ENCODE results near the gene ZNF853.
A peak's percentile ranks its signal among the peaks of the same experiment; 100 is the strongest.
"Not testable (repeated sequence)": the region's sequence is repeated elsewhere in the genome, so short reads cannot be mapped to it uniquely, and the experiment has no call there.

ZNF853 gene

DNA sequence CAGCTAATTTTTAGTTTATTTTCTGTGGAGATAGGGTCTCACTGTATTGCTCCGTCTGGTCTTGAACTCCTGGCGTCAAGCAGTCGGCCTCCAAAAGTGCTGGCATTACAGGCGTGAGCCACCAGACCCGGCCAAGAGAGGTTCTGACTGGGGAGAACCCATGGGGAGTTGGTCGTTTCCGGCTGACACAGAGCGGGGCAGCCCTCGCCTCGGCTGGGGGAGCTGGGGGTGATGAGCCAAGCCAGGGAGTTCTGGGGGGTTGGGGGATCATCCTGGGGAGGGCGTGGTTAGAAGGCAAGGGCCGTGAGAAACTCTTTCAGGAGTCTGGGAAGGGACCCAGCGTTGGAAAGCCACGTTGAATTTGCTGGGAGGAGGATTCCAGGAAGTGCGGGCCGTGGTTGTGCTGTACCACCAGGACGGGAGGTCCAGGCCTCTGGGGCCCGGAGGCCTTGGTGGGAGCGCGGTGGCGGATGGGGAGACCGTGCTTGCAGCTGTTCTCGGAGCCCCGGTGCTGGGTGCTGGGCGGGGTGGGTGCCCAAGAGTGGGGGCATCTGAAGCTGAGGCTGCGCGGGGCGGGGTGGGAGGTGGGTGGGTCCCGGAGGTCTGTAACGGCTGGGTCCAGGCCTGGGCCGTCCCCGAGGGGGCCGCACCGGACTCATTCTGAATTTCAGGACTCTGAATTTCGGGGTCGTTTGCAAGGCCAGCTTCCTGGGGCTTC, 8.4 kb upstream of the ZNF853 start:
- DNase-seq, result no peak

DNA sequence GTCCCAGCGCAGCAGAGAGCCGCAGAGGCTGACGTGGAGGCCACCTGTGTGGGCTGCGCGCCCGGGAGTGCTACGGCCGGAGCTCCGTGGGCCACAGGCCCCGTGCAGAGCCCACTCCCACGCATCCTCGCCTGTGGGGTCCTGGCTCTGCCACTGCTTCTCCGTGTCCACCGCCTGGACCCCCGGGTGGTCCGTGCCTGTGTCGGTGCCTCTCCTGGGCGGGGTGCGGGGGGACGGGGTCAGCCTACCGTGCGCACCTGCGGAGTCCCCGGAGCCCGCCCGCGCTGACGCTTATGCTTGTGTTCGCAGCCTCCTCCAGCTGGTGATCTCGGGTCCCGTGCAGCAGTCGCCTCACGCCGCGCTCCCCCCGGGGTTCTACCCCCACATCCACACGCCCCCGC, 7.8 kb upstream of the ZNF853 start:
- DNase-seq, result no peak

DNA sequence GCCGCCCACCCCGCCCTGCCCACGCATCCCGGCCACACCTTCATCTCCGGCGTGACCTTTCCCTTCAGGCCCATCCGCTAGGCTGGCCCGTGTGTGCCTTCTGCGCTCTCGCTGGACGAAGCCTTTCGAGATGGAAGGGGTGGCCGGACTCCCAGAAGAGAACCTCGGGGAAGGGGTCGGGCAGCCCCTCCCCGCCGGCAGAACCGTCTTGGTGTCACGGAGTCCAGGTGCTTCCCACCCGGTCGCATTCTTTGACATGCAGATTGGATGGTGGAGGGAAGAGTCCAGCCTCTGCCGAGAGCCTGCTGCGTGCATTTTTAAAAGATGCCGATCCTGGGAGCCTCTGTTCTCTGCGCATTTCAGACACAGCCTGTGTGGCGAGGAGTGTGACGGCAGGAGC, 7.3 kb upstream of the ZNF853 start:
- no peak for DNase-seq

DNA sequence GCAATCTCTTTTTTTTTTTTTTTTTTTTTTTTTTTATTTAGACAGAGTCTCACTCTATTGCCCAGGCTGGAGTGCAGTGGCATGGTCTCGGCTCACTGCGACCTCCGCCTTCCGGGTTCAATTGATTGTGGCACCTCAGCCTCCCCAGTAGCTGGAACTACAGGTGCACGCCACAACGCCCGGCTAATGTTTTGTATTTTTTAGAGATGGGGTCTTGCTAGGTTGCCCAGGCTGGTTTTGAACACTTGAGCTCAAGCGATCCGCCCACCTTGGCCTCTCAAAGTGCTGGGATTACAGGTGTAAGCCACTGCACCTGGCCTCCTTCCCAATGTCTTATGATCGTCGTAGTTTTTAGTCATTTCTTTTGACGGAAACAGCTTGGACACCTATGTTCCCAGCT, 6.6 kb upstream of the ZNF853 start:
- DNase-seq, result no peak

GRCh38 chr7:6612819-6613218, 2.6 kb upstream of the ZNF853 start:
- DNase-seq, result no peak

DNA sequence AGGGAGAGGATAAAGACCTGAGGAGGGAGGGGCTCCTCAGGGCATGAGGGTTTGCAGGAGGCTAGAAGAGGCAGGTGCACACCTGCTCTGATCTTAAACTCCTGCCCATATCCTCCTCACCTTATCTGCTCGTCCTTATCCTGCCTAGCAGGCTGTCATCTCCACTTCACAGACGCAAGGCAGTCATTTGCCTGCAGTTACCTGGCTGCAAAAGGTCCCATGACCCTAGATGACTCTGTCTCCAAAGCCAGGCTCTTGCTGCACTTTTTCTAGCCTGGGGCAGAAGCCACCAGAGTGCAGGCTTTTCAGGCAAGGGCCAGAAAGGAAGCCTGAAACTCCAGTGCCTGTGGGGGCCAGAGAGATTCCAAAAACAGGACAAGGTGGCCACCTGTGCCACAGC, 1.7 kb upstream of the ZNF853 start:
- no peak for DNase-seq

- DNase-seq, result peak; percentile 25
Measured at GRCh38 chr7:6615723-6616555, 529 bp downstream of the ZNF853 start.

GRCh38 chr7:6616854-6617643, 1.6 kb downstream of the ZNF853 start:
- DNase-seq, result no peak

DNA sequence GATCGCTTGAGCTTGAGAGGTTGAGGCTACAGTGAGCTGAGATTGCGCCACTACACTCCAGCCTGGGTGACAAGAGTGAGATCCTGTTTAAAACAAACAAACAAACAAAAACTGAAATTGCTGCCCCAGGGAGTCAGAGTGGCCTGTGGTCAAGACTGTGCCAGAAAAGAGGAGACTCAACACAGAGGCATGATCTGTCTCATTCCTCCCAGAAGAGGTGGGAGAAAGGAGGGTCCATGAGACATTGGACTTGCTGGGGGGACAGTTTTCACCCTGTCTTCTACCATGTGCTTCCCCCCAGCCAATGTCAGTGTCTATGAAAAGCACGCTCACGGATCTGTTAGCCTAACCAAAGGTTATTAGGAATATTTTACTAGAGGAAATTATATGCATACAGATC, 3.2 kb downstream of the ZNF853 start:
- no peak for DNase-seq

GRCh38 chr7:6619961-6620360, 4.6 kb downstream of the ZNF853 start:
- DNase-seq, result no peak

- DNase-seq, result no peak
Measured at GRCh38 chr7:6621195-6622133, 6.1 kb downstream of the ZNF853 start.

GRCh38 chr7:6622134-6622710, 6.8 kb downstream of the ZNF853 start:
- no peak for DNase-seq

DNA sequence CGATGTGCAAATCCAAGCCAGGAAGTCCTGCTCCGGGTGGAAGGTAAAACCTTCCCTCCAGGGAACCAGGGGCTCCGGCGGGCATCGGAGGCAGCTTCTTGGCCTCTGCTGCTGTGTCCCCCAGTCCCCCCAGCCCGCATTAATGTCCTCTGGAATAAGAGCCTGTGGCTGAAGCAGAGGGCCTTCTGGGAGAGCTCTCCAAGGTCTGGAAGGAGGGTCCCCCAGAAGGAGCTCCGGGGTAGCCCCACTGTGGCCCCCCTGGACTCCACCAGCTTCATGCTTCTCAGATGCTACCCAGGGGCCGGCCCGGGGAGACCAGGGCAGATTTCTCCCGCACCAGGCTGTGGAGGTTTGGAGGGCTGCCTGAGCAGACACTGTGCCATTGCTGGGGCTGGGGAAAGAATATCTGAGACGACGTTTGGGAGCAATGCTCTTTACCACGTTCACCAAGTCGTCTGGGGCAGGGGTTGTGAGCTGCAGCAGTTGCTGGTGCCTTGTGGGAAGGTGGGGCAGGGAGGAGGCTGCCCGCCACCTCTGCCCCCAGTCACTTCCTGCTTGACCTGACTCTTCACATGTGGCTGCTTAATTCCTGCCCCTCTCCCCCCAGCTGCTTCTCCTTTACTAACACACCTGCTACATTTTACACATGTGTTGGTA, 8.3 kb downstream of the ZNF853 start:
- DNase-seq, result no peak

- no peak for DNase-seq
Measured at GRCh38 chr7:6624246-6624611, 8.8 kb downstream of the ZNF853 start.

- DNase-seq, result peak; percentile 91
Measured at GRCh38 chr7:6628045-6628444, 12.6 kb downstream of the ZNF853 start.

DNA sequence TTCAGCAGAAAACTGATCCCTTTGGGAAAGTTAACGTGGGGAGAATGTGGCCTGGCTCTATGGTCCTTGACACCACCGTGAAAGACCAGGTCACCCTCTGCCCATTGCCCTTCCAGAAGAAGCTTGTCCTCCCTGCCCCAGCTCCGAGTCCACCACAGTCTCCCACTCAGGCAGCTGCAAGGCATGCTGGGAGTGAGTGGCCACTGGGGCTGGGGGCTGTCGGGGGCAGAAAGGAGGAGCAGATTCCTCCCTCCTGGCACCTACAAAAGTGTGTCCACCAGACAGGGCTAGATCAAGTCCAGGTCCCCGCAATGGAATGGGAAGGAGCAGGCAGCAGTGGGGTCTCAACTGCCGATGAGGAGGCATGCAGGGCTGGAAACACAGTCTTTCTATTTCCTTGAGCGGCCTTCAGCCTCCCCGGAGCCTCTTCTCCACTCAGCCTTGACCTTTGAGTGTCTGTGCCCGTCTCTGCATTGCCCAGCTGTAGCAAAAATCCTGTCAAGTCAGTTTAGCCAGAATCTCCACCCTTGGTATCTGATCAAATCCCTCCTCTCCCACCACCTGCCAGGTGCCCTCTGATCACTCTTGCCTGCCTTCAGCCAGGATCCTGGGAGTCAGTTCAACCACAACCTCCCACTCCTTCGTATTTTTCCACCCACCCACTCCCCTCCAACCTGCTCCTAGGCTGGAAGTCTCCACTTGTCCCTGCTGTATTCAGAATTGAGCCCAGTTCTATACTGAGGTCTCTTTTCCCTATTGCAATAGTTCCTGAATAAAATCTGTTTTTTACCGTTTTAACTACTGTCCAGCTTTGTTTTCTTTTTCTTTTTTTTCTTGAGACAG, 14.8 kb downstream of the ZNF853 start:
- DNase-seq, result no peak

DNA sequence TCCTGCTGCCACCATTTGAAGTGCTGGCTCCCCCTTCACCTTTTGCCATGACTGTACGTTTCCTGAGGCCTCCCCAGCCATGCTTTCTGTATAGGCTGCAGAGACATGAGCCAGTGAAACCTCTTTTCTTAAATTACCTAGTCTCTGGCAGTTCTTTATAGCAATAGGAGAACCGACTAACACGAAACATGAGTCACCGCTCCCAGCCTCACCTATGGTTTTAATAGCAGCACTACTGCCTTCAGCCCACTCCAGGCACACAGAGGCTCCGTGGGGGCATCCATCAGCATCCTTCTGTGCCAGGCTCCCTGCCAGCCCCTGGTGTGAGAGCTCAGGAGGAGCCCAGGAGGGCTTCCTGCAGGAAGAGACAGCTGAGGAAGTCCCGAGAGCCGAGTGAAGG, 16.2 kb downstream of the ZNF853 start:
- no peak for DNase-seq

GRCh38 chr7:6634021-6634420, 18.6 kb downstream of the ZNF853 start:
- no peak for DNase-seq

- not testable (repeated sequence) for DNase-seq
Measured at GRCh38 chr7:6634971-6635370, 19.6 kb downstream of the ZNF853 start.

GRCh38 chr7:6636741-6637543, 21.5 kb downstream of the ZNF853 start, which contains the start of gene ZNF316:
TSS of gene ZNF316 (plus strand) at chr7:6637318. CDS start at chr7:6642410, 5,092 bp downstream.
- no peak for DNase-seq
